Measurements from ENCODE around the gene CDC42BPB. TPM values are rescaled to one million over a fixed set of nuclear protein-coding genes. Genes with fewer than 3 reads are reported as not detected.

CDC42BPB gene
- total RNA-seq, 1 donor from 2014 or later: 105 TPM

- TF ChIP-seq POLR2A (IDR thresholded peaks at IDR 0.05) (no peak), CTCF (IDR thresholded peaks at IDR 0.05) (no peak), POLR2AphosphoS5 (IDR thresholded peaks at IDR 0.05; ENCODE audit: insufficient read depth in 1 of 2, low read depth in 1 of 2) (no peak)
- Histone ChIP-seq H3K27me3 (no peaks in the 10 kb centered on the region), H3K36me3 (peaks cover 0 to 39% of the 10 kb centered on the region in 2 donors), H3K4me3 (no peak overlapping the region), H3K4me1 (peaks cover 19% of the 10 kb centered on the region), H3K27ac (no peak overlapping the region), H3K9me3 (peaks cover 3% of the 10 kb centered on the region)
- intact Hi-C loops (cut with DNase I): no loop called here
- DNase-seq (ENCODE audit: extremely low spot score in 2 of 2): no peak
Measured at GRCh38 chr14:102982852-102983470, 74.4 kb downstream of the CDC42BPB start.

- TF ChIP-seq CTCF (IDR thresholded peaks at IDR 0.05) (no peak), POLR2AphosphoS5 (IDR thresholded peaks at IDR 0.05; ENCODE audit: insufficient read depth in 1 of 2, low read depth in 1 of 2) (no peak), POLR2A (IDR thresholded peaks at IDR 0.05) (no peak)
- H3K27ac ChIP-seq: no peak overlapping the region
- no peak overlapping the region for H3K4me3 ChIP-seq
- H3K9me3 ChIP-seq: no peaks in the 10 kb centered on the region
- H3K4me1 ChIP-seq: peaks cover 2% of the 10 kb centered on the region
- H3K36me3 ChIP-seq: peaks cover 0 to 55% of the 10 kb centered on the region in 2 donors
- intact Hi-C loops (cut with DNase I): no loop called here
- no peaks in the 10 kb centered on the region for H3K27me3 ChIP-seq
- no peak for DNase-seq (ENCODE audit: extremely low spot score in 2 of 2)
Measured at GRCh38 chr14:102980409-102980810, 76.9 kb downstream of the CDC42BPB start.

- Histone ChIP-seq H3K4me1 (no peaks in the 10 kb centered on the region), H3K27me3 (no peaks in the 10 kb centered on the region), H3K9me3 (no peaks in the 10 kb centered on the region), H3K36me3 (peaks cover 0 to 64% of the 10 kb centered on the region in 2 donors), H3K4me3 (no peak overlapping the region), H3K27ac (no peak overlapping the region)
- intact Hi-C loops (cut with DNase I): loop anchor here (10.0 kb wide), 1 partner anchor 75 kb away; the partner anchor contains the start of gene CDC42BPB
- DNase-seq (ENCODE audit: extremely low spot score in 2 of 2): no peak
- no peak for TF ChIP-seq POLR2A (IDR thresholded peaks at IDR 0.05)
- TF ChIP-seq POLR2AphosphoS5 (IDR thresholded peaks at IDR 0.05; ENCODE audit: insufficient read depth in 1 of 2, low read depth in 1 of 2): no peak
- no peak for TF ChIP-seq CTCF (IDR thresholded peaks at IDR 0.05)
Measured at GRCh38 chr14:102979406-102979805, 77.9 kb downstream of the CDC42BPB start.

- no peaks in the 10 kb centered on the region for H3K9me3 ChIP-seq
- H3K27me3 ChIP-seq: no peaks in the 10 kb centered on the region
- no peak for DNase-seq (ENCODE audit: extremely low spot score in 2 of 2)
- no peak overlapping the region for H3K4me3 ChIP-seq
- no peak for TF ChIP-seq POLR2AphosphoS5 (IDR thresholded peaks at IDR 0.05; ENCODE audit: insufficient read depth in 1 of 2, low read depth in 1 of 2)
- TF ChIP-seq CTCF (IDR thresholded peaks at IDR 0.05): no peak
- TF ChIP-seq POLR2A (IDR thresholded peaks at IDR 0.05): no peak
- H3K36me3 ChIP-seq: peaks cover 0 to 73% of the 10 kb centered on the region in 2 donors
- intact Hi-C loops (cut with DNase I): loop anchor here (10.0 kb wide), 1 partner anchor 77 kb away; the partner anchor contains the start of gene CDC42BPB
- no peaks in the 10 kb centered on the region for H3K4me1 ChIP-seq
- no peak overlapping the region for H3K27ac ChIP-seq
Measured at GRCh38 chr14:102977475-102977874, 79.9 kb downstream of the CDC42BPB start.

- peaks cover 0 to 82% of the 10 kb centered on the region in 2 donors for H3K36me3 ChIP-seq
- intact Hi-C loops (cut with DNase I): loop anchor here (10.0 kb wide), 1 partner anchor 79 kb away; the partner anchor contains the start of gene CDC42BPB
- H3K27me3 ChIP-seq: no peaks in the 10 kb centered on the region
- no peak for TF ChIP-seq POLR2A (IDR thresholded peaks at IDR 0.05)
- no peak for TF ChIP-seq CTCF (IDR thresholded peaks at IDR 0.05)
- no peak for TF ChIP-seq POLR2AphosphoS5 (IDR thresholded peaks at IDR 0.05; ENCODE audit: insufficient read depth in 1 of 2, low read depth in 1 of 2)
- DNase-seq (ENCODE audit: extremely low spot score in 2 of 2): no peak
- H3K27ac ChIP-seq: no peak overlapping the region
- no peak overlapping the region for H3K4me3 ChIP-seq
- no peaks in the 10 kb centered on the region for H3K9me3 ChIP-seq
- no peaks in the 10 kb centered on the region for H3K4me1 ChIP-seq
Measured at GRCh38 chr14:102975662-102976061, 81.7 kb downstream of the CDC42BPB start.

All from vagina (tissue), 2 donors.